ENCODE results near the gene MTRFR. TPM values are rescaled to one million over a fixed set of nuclear protein-coding genes. Genes with fewer than 3 reads are reported as not detected.
"Not testable (repeated sequence)": the region's sequence is repeated elsewhere in the genome, so short reads cannot be mapped to it uniquely, and the experiment has no call there.

MTRFR gene
- total RNA-seq, 1 donor from 2014 or later, result 10.9 TPM

DNA sequence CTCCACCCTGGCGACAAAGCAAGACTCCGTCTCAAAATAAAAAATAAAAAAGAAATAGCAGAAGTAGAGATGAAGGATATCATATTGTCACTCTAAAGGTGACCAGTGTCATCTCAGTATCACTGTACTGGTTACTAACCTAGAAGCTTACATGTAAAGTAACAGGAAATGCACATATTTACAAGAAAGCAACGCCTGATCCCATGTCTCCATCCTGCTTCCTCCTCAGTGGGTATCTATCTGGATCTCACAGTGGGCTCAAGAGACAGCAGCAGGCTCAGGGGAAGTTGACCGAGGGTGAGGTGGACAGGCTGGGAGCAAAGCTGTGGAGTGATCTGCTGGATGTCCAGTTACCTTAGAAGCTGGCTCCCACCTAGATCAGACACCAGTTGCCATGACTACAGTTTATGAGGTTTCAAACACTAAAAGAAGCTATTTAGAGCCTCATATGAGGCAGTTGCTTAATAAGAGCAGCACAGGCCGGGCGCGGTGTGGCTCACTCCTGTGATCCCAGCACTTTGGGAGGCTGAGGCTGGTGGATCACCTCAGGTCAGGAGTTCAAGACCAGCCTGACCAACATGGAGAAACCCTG, 10.5 kb downstream of the MTRFR start:
- TF ChIP-seq, protein P1, sequence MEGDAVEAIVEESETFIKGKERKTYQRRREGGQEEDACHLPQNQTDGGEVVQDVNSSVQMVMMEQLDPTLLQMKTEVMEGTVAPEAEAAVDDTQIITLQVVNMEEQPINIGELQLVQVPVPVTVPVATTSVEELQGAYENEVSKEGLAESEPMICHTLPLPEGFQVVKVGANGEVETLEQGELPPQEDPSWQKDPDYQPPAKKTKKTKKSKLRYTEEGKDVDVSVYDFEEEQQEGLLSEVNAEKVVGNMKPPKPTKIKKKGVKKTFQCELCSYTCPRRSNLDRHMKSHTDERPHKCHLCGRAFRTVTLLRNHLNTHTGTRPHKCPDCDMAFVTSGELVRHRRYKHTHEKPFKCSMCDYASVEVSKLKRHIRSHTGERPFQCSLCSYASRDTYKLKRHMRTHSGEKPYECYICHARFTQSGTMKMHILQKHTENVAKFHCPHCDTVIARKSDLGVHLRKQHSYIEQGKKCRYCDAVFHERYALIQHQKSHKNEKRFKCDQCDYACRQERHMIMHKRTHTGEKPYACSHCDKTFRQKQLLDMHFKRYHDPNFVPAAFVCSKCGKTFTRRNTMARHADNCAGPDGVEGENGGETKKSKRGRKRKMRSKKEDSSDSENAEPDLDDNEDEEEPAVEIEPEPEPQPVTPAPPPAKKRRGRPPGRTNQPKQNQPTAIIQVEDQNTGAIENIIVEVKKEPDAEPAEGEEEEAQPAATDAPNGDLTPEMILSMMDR (IDR thresholded peaks at IDR 0.05; ENCODE audit: insufficient read depth, low read length, poor library complexity, severe bottlenecking), result no peak
- Histone ChIP-seq H3K36me3 (ENCODE audit: control insufficient read depth, insufficient read depth, low read length) (no peaks in the 10 kb centered on the region), H3K4me3 (ENCODE audit: low read depth, low read length) (no peak overlapping the region), H3K27me3 (ENCODE audit: control insufficient read depth, insufficient read depth, low read length) (no peaks in the 10 kb centered on the region)
- no peak for DNase-seq (ENCODE audit: low read depth)

DNA sequence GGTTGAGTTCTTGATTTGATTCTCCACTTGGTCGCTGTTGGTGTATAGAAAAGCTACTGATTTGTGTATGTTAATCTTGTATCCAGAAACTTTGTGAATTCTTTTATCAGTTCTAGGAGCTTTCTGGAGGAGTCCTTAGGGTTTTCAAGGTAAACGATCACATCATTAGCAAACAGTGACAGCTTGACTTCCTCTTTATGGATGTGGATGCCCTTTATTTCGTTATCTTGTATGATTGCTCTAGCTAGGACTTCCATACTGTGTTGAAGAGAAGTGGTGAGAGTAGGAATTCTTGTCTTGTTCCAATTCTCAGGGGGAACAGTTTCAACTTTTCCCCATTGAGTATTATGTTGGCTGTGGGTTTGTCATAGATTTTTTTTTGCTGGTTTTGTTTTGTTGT, 12.4 kb downstream of the MTRFR start:
- H3K4me3 ChIP-seq (ENCODE audit: low read depth, low read length), result no peak overlapping the region
- H3K36me3 ChIP-seq (ENCODE audit: control insufficient read depth, insufficient read depth, low read length), result no peaks in the 10 kb centered on the region
- no peak for DNase-seq (ENCODE audit: low read depth)
- TF ChIP-seq, protein P1 (IDR thresholded peaks at IDR 0.05; ENCODE audit: insufficient read depth, low read length, poor library complexity, severe bottlenecking), result no peak
- no peaks in the 10 kb centered on the region for H3K27me3 ChIP-seq (ENCODE audit: control insufficient read depth, insufficient read depth, low read length)

DNA sequence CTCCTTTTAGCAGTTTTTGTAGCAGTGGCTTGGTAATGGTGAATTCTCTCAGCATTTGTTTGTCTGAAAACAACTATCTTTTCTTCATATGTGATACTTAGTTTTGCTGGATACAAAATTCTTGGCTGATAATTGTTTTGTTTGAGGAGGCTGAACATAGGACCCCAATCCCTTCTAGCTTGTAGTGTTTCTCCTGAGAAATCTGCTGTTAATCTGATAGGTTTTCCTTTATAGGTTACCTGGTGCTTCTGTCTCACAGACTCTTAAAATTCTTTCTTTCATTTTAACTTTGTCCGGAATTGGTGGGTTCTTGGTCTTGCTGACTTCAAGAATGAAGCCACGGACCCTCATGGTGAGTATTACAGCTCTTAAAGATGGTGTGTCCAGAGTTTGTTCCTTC, 14.9 kb downstream of the MTRFR start:
- not testable (repeated sequence) for H3K4me3 ChIP-seq (ENCODE audit: low read depth, low read length); H3K36me3 ChIP-seq (ENCODE audit: control insufficient read depth, insufficient read depth, low read length); DNase-seq (ENCODE audit: low read depth); H3K27me3 ChIP-seq (ENCODE audit: control insufficient read depth, insufficient read depth, low read length)

DNA sequence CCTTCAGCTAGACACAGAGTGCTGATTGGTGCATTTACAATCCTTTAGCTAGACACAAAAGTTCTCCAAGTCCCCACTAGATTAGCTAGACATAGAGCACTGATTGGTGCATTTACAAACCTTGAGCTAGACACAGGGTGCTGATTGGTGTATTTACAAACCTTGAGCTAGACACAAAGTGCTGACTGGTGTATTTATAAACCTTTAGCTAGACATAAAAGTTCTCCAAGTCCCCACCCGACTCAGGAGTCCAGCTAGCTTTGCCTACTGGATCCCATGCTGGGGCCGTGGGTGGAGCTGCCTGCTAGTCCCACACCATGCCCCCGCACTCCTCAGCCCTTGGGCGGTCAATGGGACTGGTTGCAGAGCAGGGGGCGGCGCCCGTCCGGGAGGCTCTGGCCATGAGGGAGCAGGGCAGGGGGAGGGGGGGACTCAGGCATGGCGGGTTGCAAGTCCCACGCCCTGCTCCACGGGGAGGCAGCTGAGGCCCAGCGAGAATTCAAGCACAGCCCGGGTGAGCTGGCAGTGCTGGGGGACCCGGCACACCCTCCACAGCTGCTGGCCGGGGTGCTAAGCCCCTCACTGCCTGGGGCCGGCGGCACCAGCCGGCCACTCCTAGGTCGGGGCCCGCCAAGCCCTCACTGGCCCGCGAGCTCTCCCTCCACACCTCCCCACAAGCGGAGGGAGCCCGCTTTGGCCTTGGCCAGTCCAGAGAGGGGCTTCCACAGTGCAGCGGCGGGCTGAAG, 15.9 kb downstream of the MTRFR start:
- not testable (repeated sequence) for DNase-seq (ENCODE audit: low read depth); H3K36me3 ChIP-seq (ENCODE audit: control insufficient read depth, insufficient read depth, low read length); H3K4me3 ChIP-seq (ENCODE audit: low read depth, low read length); H3K27me3 ChIP-seq (ENCODE audit: control insufficient read depth, insufficient read depth, low read length)

DNA sequence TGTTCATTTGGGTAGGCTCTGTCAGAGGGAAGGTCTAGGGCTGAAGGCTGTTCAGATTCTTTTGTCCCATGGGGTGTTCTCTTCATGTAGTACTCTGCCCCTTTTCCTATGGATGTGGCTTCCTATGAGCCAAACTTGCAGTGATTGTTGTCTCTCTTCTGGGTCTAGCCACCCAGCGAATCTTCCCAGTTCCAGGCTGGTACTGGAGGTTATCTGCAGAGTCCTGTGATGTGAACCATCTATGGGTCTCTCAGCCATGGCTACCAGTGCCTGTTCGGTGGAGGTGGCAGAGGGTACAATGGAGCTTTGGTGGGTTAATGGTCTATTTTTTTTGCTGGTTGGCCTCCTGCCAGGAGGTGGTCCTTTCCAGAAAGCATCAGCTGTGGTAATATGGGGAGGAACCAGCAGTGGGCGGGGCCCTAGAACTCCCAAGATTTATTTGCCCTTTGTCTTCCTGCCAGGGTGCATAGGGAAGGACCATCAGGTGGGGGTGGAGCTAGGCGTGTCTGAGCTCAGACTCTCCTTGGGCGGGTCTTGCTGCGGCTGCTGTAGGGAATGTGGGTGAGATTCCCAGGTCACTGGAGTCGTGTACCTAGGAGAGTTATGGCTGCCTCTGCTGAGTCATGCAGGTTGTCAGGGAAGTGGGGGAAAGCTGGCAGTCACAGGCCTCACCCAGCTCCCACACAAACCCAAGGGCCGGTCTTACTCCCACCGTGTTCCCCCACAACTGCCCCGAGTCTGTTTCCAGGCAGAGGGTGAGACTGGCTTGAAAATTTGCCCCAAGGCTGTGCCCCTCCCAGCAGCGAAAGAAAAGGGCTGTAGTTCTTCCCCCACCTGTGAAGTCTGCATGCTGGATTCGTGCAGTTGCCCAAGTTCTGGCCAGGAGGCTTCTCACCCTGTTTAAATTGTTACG, 17.5 kb downstream of the MTRFR start:
- Histone ChIP-seq H3K27me3 (ENCODE audit: control insufficient read depth, insufficient read depth, low read length) (no peaks in the 10 kb centered on the region), H3K36me3 (ENCODE audit: control insufficient read depth, insufficient read depth, low read length) (peaks cover 7% of the 10 kb centered on the region), H3K4me3 (ENCODE audit: low read depth, low read length) (no peak overlapping the region)
- TF ChIP-seq, protein P1 (IDR thresholded peaks at IDR 0.05; ENCODE audit: insufficient read depth, low read length, poor library complexity, severe bottlenecking), result no peak
- peak; percentile 81 for DNase-seq (ENCODE audit: low read depth)

DNA sequence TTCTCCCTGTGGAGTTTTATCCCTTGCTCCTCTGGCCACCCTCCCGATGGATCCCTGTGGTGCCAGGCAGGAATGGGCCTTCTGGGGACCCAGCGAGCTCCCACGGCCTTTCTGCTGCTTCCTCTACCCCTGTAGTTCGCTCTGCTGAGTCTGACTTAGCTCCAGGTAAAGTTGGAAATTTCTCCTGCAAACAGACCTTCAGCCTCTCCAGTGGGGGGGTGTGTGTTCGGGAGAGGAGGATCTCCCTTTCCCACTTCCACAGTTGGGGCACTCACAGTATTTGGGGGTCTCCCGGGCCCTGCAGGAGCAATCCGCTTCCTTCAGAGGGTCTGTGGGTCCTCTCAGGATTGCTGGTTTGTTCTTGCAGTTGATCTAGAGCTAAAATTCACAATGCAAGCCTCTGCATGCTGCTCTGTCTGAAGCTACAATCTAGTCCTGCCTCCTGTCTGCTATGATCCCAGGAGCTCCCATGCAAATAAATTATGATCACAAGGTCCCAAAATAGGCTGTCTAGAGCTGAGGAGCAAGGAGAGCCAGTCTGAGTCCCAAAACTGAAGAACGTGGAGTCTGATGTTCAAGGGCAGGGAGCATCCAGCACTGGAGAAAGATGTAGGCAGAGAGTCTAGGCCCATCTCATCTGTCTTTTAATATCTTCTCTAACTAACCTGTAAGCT, 18.3 kb downstream of the MTRFR start:
- no peak for DNase-seq (ENCODE audit: low read depth)
- H3K4me3 ChIP-seq (ENCODE audit: low read depth, low read length), result no peak overlapping the region

DNA sequence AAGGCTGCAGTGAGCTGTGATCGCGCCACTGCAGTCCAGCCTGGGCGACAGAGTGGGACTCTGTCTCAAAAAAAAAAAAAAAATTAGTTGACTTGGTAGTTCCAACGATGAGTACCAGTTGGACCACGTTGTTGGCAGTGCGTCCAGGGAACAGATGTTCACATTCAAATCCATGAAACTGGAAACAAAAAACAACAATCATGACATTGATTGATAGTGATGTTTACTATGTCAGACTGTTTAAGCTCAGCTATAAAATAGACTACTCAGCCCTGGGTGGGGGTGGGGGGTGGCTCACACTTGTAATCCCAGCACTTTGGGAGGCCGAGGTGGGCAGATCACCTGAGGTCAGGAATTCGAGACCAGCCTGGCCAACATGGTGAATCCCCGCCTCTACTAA, 19.1 kb downstream of the MTRFR start:
- not testable (repeated sequence) for H3K27me3 ChIP-seq (ENCODE audit: control insufficient read depth, insufficient read depth, low read length); H3K36me3 ChIP-seq (ENCODE audit: control insufficient read depth, insufficient read depth, low read length); H3K4me3 ChIP-seq (ENCODE audit: low read depth, low read length); DNase-seq (ENCODE audit: low read depth)

More for the DNA sequence above, 18.3 kb downstream of the MTRFR start:
- H3K27me3 ChIP-seq (ENCODE audit: control insufficient read depth, insufficient read depth, low read length), result no peaks in the 10 kb centered on the region
- peaks cover 7% of the 10 kb centered on the region for H3K36me3 ChIP-seq (ENCODE audit: control insufficient read depth, insufficient read depth, low read length)
- TF ChIP-seq, protein P1 (IDR thresholded peaks at IDR 0.05; ENCODE audit: insufficient read depth, low read length, poor library complexity, severe bottlenecking), result no peak
